Mucosa of stomach (tissue), 1 donor: ENCODE results near the gene GSDMA.

Source experiments
- H3K27me3 ChIP-seq: one replicate; pipeline ENCODE4 v1.7.0; 2013; ENCODE audit warnings: mild to moderate bottlenecking, low read length; ENCODE audit not compliant: control insufficient read depth, insufficient read depth
- H3K36me3 ChIP-seq: one replicate; pipeline ENCODE4 v1.7.0; 2013; ENCODE audit warnings: low read length; ENCODE audit not compliant: control insufficient read depth, insufficient read depth
- H3K4me1 ChIP-seq: one replicate; pipeline ENCODE4 v1.7.0; 2013; ENCODE audit warnings: mild to moderate bottlenecking, low read length; ENCODE audit not compliant: control insufficient read depth, insufficient read depth
- H3K4me3 ChIP-seq: one replicate; pipeline ENCODE4 v1.7.0; 2013; ENCODE audit warnings: low read length
- H3K9ac ChIP-seq: one replicate; pipeline ENCODE4 v1.7.0; 2013; ENCODE audit warnings: mild to moderate bottlenecking, low read length, moderate library complexity
- H3K9me3 ChIP-seq: one replicate; pipeline ENCODE4 v1.7.0; 2013; ENCODE audit warnings: mild to moderate bottlenecking, low read length, moderate library complexity; ENCODE audit not compliant: control insufficient read depth
- donor health status: Pancreatic carcinoma.

Gene GSDMA

DNA sequence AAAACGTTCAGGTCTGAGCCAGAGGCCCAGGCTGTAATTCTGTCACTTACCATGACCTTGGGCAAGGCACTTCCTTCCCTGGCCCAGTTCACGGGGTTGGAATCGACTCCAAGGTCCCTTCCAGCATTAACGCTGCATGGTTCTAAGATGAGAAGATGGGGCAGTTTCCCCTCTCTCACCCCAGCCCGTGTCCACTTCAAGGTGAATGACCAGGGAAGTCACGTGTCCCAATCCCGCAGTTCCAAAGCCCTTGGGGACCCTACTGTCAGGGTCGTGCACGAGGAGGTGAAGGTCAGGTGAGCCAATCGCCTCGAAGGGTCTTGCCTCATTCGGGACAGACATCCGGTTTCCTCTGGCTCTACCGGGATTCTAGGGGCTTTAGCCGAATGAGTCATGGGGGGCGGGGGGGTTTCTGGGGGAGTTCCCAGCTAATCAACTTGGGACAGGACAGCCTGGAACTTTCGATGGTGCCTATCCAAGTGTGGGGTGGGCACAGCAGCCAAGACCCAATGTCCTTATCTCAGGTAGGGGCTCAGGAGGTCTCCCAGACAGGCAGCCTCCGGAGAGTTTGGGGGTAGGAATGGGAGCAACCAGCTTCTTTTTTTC lies 51.7 kb downstream of the GSDMA start:
- H3K27me3 ChIP-seq: no peaks in the 10 kb centered on the region

DNA sequence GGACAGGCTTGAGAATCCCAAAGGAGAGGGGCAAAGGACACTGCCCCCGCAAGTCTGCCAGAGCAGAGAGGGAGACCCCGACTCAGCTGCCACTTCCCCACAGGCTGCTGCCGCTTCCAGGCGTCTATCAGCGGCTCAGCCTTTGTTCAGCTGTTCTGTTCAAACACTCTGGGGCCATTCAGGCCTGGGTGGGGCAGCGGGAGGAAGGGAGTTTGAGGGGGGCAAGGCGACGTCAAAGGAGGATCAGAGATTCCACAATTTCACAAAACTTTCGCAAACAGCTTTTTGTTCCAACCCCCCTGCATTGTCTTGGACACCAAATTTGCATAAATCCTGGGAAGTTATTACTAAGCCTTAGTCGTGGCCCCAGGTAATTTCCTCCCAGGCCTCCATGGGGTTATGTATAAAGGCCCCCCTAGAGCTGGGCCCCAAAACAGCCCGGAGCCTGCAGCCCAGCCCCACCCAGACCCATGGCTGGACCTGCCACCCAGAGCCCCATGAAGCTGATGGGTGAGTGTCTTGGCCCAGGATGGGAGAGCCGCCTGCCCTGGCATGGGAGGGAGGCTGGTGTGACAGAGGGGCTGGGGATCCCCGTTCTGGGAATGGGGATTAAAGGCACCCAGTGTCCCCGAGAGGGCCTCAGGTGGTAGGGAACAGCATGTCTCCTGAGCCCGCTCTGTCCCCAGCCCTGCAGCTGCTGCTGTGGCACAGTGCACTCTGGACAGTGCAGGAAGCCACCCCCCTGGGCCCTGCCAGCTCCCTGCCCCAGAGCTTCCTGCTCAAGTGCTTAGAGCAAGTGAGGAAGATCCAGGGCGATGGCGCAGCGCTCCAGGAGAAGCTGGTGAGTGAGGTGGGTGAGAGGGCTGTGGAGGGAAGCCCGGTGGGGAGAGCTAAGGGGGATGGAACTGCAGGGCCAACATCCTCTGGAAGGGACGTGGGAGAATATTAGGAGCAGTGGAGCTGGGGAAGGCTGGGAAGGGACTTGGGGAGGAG lies 52.5 kb downstream of the GSDMA start, which contains the start of gene CSF3:
TSS of gene CSF3 (plus strand) at position 436 of the 993 bp plus-strand sequence. CDS start at position 471, 35 bp downstream.
- H3K27me3 ChIP-seq: no peaks in the 10 kb centered on the region
- H3K4me1 ChIP-seq: peaks cover 52% of the 10 kb centered on the region
- H3K4me3 ChIP-seq: no peak within 1 kb of the TSS
- peak within 1 kb of the TSS; percentile 28 for H3K9ac ChIP-seq
- no peaks in the 10 kb centered on the region for H3K9me3 ChIP-seq
- peaks cover 15% of the 10 kb centered on the region for H3K36me3 ChIP-seq

More for the DNA sequence above, 51.7 kb downstream of the GSDMA start:
- Histone ChIP-seq H3K4me1 (peaks cover 43% of the 10 kb centered on the region), H3K4me3 (no peak overlapping the region), H3K9ac (no peak overlapping the region), H3K9me3 (no peaks in the 10 kb centered on the region), H3K36me3 (peaks cover 6% of the 10 kb centered on the region)

DNA sequence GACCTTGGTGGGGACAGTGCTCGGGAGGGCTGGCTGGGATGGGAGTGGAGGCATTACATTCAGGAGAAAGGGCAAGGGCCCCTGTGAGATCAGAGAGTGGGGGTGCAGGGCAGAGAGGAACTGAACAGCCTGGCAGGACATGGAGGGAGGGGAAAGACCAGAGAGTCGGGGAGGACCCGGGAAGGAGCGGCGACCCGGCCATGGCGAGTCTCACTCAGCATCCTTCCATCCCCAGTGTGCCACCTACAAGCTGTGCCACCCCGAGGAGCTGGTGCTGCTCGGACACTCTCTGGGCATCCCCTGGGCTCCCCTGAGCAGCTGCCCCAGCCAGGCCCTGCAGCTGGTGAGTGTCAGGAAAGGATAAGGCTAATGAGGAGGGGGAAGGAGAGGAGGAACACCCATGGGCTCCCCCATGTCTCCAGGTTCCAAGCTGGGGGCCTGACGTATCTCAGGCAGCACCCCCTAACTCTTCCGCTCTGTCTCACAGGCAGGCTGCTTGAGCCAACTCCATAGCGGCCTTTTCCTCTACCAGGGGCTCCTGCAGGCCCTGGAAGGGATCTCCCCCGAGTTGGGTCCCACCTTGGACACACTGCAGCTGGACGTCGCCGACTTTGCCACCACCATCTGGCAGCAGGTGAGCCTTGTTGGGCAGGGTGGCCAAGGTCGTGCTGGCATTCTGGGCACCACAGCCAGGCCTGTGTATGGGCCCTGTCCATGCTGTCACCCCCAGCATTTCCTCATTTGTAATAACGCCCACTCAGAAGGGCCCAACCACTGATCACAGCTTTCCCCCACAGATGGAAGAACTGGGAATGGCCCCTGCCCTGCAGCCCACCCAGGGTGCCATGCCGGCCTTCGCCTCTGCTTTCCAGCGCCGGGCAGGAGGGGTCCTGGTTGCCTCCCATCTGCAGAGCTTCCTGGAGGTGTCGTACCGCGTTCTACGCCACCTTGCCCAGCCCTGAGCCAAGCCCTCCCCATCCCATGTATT lies 53.5 kb downstream of the GSDMA start:
- H3K9ac ChIP-seq: no peak overlapping the region
- H3K4me1 ChIP-seq: peaks cover 58% of the 10 kb centered on the region
- H3K4me3 ChIP-seq: no peak overlapping the region
- no peaks in the 10 kb centered on the region for H3K9me3 ChIP-seq
- H3K36me3 ChIP-seq: peaks cover 18% of the 10 kb centered on the region
- H3K27me3 ChIP-seq: no peaks in the 10 kb centered on the region

- Histone ChIP-seq H3K4me1 (peaks cover 71% of the 10 kb centered on the region), H3K27me3 (no peaks in the 10 kb centered on the region), H3K9me3 (no peaks in the 10 kb centered on the region), H3K4me3 (no peak overlapping the region), H3K9ac (no peak overlapping the region), H3K36me3 (peaks cover 19% of the 10 kb centered on the region)
These were observed 54.7 kb downstream of the GSDMA start for GRCh38 chr17:40017422-40018080.

DNA sequence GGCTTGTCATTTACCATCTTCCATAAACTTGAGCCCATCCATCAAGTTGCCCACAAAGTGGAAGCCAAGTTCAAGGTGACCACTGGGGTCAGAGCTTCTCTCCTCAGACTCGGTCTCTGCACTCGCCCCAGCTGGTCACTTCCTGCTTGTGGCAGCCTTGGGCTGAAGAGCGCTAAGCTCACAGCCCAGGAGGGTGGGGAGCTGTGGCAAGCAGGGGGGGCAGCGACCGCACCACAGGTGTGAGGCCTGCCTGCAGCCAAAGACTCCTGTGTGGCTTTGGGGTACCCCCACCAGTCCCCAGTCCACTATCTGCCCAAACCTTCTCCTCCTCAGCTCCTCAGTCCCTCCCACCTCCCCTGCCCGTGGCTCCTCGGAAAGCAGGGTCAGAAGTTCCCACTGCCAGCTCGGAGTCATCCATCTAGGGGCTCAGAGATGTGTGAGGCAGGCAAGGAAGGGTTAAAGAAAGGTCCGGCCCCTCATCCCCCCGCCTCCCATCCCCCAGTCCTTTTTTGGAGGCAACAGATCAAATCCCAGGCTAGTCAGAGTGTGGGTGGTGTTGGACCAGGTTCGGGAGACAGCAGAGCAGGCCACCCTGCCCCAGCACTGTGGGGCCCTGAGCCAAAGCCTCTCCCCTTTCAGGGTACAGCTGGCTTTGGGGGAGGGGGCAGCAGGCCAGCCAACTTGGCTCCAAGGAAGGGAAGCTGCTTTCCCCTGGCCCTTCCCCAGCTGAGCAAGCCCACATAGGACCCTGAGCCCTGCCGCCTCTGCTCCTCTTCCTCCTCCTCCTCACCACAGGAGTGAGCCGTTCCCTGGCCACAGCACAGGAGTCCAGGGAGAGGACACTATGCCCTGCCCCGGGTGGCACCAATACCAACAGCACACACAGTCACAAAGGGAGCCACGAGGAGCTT lies 55.7 kb downstream of the GSDMA start:
- Histone ChIP-seq H3K9ac (peak overlapping the region; percentile 28), H3K36me3 (peaks cover 19% of the 10 kb centered on the region), H3K27me3 (no peaks in the 10 kb centered on the region), H3K4me1 (peaks cover 80% of the 10 kb centered on the region), H3K9me3 (no peaks in the 10 kb centered on the region), H3K4me3 (no peak overlapping the region)

DNA sequence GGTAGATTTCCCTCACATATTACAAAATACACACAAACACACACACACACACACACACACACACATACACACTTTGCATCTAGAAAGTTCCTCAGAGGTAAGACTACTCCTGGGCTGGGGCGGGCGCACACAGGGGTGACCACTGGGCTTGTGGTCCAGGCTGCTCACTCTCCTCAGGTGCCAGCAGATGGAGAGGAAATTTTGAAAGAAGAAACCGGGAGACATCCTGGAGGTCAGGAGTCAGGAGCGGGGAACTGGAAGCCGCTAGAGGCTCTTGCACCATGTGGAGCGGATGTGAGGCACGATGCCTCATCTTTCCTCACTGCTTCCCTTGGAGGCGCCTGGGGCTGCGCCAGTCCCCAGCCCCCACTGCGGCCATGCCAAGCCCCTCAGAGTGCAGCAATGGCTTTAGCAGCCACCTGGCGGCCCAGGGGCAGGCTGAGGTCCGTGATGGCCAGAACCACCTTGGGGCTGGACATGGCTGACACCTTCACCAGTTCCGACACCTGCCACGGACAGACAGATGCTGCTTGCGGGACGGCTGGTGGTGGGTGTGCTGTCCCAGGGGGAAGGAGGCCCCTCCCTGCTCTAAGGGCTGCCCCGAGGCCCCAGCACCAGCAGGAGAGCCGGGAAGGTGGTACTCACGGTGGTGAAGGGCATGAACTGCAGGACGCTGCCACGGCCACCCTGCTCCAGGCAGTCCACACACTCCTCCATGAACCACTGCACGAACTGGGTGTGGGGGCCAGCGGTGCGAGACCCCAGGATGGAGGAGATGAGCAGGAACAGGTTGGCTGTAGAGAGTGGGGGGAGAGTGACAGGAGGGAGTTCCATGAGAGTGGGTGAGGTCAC lies 56.6 kb downstream of the GSDMA start:
- no peaks in the 10 kb centered on the region for H3K9me3 ChIP-seq
- H3K4me3 ChIP-seq: no peak overlapping the region
- peak overlapping the region; percentile 28 for H3K9ac ChIP-seq
- peaks cover 19% of the 10 kb centered on the region for H3K36me3 ChIP-seq
- no peaks in the 10 kb centered on the region for H3K27me3 ChIP-seq
- H3K4me1 ChIP-seq: peaks cover 83% of the 10 kb centered on the region

GRCh38 chr17:40020146-40020545 lies 57.3 kb downstream of the GSDMA start:
- H3K27me3 ChIP-seq: no peaks in the 10 kb centered on the region
- H3K4me1 ChIP-seq: peaks cover 82% of the 10 kb centered on the region
- H3K9ac ChIP-seq: peak overlapping the region; percentile 3
- H3K9me3 ChIP-seq: no peaks in the 10 kb centered on the region
- peaks cover 19% of the 10 kb centered on the region for H3K36me3 ChIP-seq
- no peak overlapping the region for H3K4me3 ChIP-seq

- H3K4me1 ChIP-seq: peaks cover 85% of the 10 kb centered on the region
- H3K9ac ChIP-seq: peak overlapping the region; percentile 28
These were observed 58.7 kb downstream of the GSDMA start for GRCh38 chr17:40021451-40021971.

DNA sequence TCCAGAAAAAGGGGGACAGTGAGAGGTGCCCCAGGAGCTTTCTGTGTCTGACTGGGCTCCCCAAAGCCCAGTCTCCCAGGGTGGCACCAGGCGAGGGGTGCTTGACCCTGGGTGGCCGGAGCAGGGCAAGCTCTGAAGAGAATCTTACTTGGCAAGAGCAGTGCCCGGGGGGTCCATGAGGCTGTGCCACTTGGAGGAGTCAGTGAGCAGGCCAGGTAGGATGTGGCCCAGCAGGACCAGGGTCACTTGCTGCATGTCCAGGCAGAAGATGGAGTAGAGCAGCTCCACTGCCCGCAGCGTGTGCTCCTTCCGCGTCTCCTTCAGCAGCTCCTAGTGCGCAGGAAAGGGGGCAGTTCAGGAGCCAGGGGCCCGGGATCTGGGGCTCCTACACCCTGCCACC lies 59.7 kb downstream of the GSDMA start:
- Histone ChIP-seq H3K4me3 (no peak overlapping the region), H3K27me3 (no peaks in the 10 kb centered on the region), H3K9me3 (no peaks in the 10 kb centered on the region), H3K9ac (peak overlapping the region; percentile 54), H3K4me1 (peaks cover 91% of the 10 kb centered on the region), H3K36me3 (peaks cover 19% of the 10 kb centered on the region)

More at GRCh38 chr17:40021451-40021971, 58.7 kb downstream of the GSDMA start:
- H3K36me3 ChIP-seq: peaks cover 19% of the 10 kb centered on the region
- H3K4me3 ChIP-seq: peak overlapping the region; percentile 6
- H3K9me3 ChIP-seq: no peaks in the 10 kb centered on the region
- H3K27me3 ChIP-seq: no peaks in the 10 kb centered on the region
